Neural progenitor cell (in vitro differentiated cells): ENCODE data around the gene DPH3. TPM values are rescaled to one million over a fixed set of nuclear protein-coding genes. Genes with fewer than 3 reads are reported as not detected.

Source experiments
- DNase-seq: peaks from one replicate; pipeline ENCODE4 v3.0.0-alpha.2; 2016; ENCODE audit warnings: low spot score
- H2AFZ ChIP-seq: fragments of 200-600 bp; sonication (generic); replicated peaks from 2 replicates; pipeline ENCODE4 v1.6.1; 2016; ENCODE audit warnings: antibody characterized with exemption
- H3F3A ChIP-seq: fragments of 200-600 bp; sonication (generic); 2 replicates; pipeline ENCODE4 v1.6.1; 2016; ENCODE audit warnings: antibody characterized with exemption, low read depth
- H3K27ac ChIP-seq: fragments of 200-600 bp; sonication (generic); 2 replicates; pipeline ENCODE4 v1.5.1; 2016; ENCODE audit warnings: mild to moderate bottlenecking
- H3K27me3 ChIP-seq: fragments of 200-600 bp; sonication (generic); 2 replicates; pipeline ENCODE4 v1.6.1; 2016; ENCODE audit warnings: mild to moderate bottlenecking, moderate library complexity
- H3K36me3 ChIP-seq: fragments of 200-600 bp; sonication (generic); 2 replicates; pipeline ENCODE4 v1.5.1; 2016
- H3K4me1 ChIP-seq: fragments of 200-600 bp; sonication (generic); 2 replicates; pipeline ENCODE4 v1.6.1; 2016; ENCODE audit warnings: mixed run types
- H3K4me2 ChIP-seq: fragments of 200-600 bp; sonication (generic); 2 replicates; pipeline ENCODE4 v1.6.1; 2016
- H3K4me3 ChIP-seq: fragments of 200-600 bp; sonication (generic); 2 replicates; pipeline ENCODE4 v1.5.1; 2016
- H3K79me2 ChIP-seq: fragments of 200-600 bp; sonication (generic); 2 replicates; pipeline ENCODE4 v1.6.1; 2016; ENCODE audit warnings: low read depth
- H3K9ac ChIP-seq: fragments of 200-600 bp; sonication (generic); 2 replicates; pipeline ENCODE4 v1.6.1; 2016
- H3K9me3 ChIP-seq: fragments of 200-600 bp; sonication (generic); 2 replicates; pipeline ENCODE4 v1.5.1; 2016; ENCODE audit warnings: low read depth
- H4K20me1 ChIP-seq: fragments of 200-600 bp; sonication (generic); 2 replicates; pipeline ENCODE4 v1.6.1; 2016; ENCODE audit warnings: low read depth
- H3K27ac Mint-ChIP-seq: 3 replicates; pipeline ENCODE4 v1.8.0; 2021; ENCODE audit warnings: mixed read lengths
- H3K27me3 Mint-ChIP-seq: 2 replicates; pipeline ENCODE4 v1.8.0; 2022; ENCODE audit warnings: low read depth, mild to moderate bottlenecking, inconsistent platforms, moderate library complexity, mixed read lengths; ENCODE audit not compliant: insufficient read depth
- H3K36me3 Mint-ChIP-seq: 3 replicates; pipeline ENCODE4 v1.8.0; 2021; ENCODE audit warnings: mixed read lengths
- H3K4me1 Mint-ChIP-seq: 3 replicates; pipeline ENCODE4 v1.8.0; 2021; ENCODE audit warnings: mixed read lengths
- H3K4me3 Mint-ChIP-seq: 3 replicates; pipeline ENCODE4 v1.8.0; 2021; ENCODE audit warnings: mild to moderate bottlenecking, moderate library complexity, mixed read lengths
- H3K9me3 Mint-ChIP-seq: 3 replicates; pipeline ENCODE4 v1.8.0; 2020; ENCODE audit warnings: mixed read lengths
- CTCF ChIP-seq: fragments of 200-600 bp; sonication (generic); IDR thresholded peaks from 2 replicates; pipeline ENCODE4 v1.5.1; 2017; ENCODE audit warnings: antibody characterized with exemption, mild to moderate bottlenecking
- EZH2 ChIP-seq: fragments of 200-600 bp; sonication (generic); IDR thresholded peaks from 2 replicates; pipeline ENCODE4 v1.6.1; 2017; ENCODE audit warnings: antibody characterized with exemption, mild to moderate bottlenecking, moderate library complexity
- EZH2phosphoT487 ChIP-seq: fragments of 200-600 bp; sonication (generic); IDR thresholded peaks from 2 replicates; pipeline ENCODE4 v1.6.1; 2017; ENCODE audit warnings: antibody characterized with exemption
- total RNA-seq: library from RNA; depleted of rRNA; stranded (reverse); fragments of >200 nt; gene quantifications from 2 replicates; pipeline ENCODE4 v1.2.3, GENCODE V29; 2015; ENCODE audit warnings: low replicate concordance

DPH3 gene
- total RNA-seq, 1 donor from 2014 or later: 31.2 TPM

- Mint-ChIP-seq H3K4me1 (peaks cover 12% of the 10 kb centered on the region), H3K27ac (no peak overlapping the region), H3K27me3 (no peaks in the 10 kb centered on the region), H3K36me3 (peaks cover 31% of the 10 kb centered on the region), H3K4me3 (no peak overlapping the region), H3K9me3 (peaks cover under 1% of the 10 kb centered on the region)
- peaks cover 10% of the 10 kb centered on the region for H3K36me3 ChIP-seq
- no peaks in the 10 kb centered on the region for H4K20me1 ChIP-seq
- DNase-seq: peak; percentile 62
- TF ChIP-seq EZH2 (no peak), CTCF (no peak), EZH2phosphoT487 (no peak)
- no peaks in the 10 kb centered on the region for H3K79me2 ChIP-seq
- peak overlapping the region; percentile 59 for H3K4me2 ChIP-seq
- no peaks in the 10 kb centered on the region for H3K27me3 ChIP-seq
- H3K27ac ChIP-seq: peak overlapping the region; percentile 69
- H3K9ac ChIP-seq: no peak overlapping the region
- no peak overlapping the region for H2AFZ ChIP-seq
- peaks cover 32% of the 10 kb centered on the region for H3F3A ChIP-seq
- H3K4me1 ChIP-seq: peaks cover 35% of the 10 kb centered on the region
- no peaks in the 10 kb centered on the region for H3K9me3 ChIP-seq
- H3K4me3 ChIP-seq: peak overlapping the region; percentile 12
Measured at GRCh38 chr3:16302082-16302631, 37.4 kb upstream of the DPH3 start.

GRCh38 chr3:16301507-16301906 is 36.8 kb upstream of the DPH3 start:
- TF ChIP-seq CTCF: no peak
- no peak for TF ChIP-seq EZH2phosphoT487
- TF ChIP-seq EZH2: no peak
- no peak overlapping the region for H3K4me3 ChIP-seq
- no peaks in the 10 kb centered on the region for H4K20me1 ChIP-seq
- H3K27me3 ChIP-seq: no peaks in the 10 kb centered on the region
- H3K27ac ChIP-seq: peak overlapping the region; percentile 69
- H3K9ac ChIP-seq: no peak overlapping the region
- H3K4me1 ChIP-seq: peaks cover 35% of the 10 kb centered on the region
- no peak overlapping the region for H2AFZ ChIP-seq
- Mint-ChIP-seq H3K9me3 (peaks cover 3% of the 10 kb centered on the region), H3K27ac (no peak overlapping the region), H3K27me3 (no peaks in the 10 kb centered on the region), H3K36me3 (peaks cover 38% of the 10 kb centered on the region), H3K4me1 (peaks cover 12% of the 10 kb centered on the region), H3K4me3 (no peak overlapping the region)
- DNase-seq: peak; percentile 23
- H3F3A ChIP-seq: peaks cover 32% of the 10 kb centered on the region
- H3K79me2 ChIP-seq: no peaks in the 10 kb centered on the region
- peaks cover 17% of the 10 kb centered on the region for H3K36me3 ChIP-seq
- no peaks in the 10 kb centered on the region for H3K9me3 ChIP-seq
- H3K4me2 ChIP-seq: peak overlapping the region; percentile 59

GRCh38 chr3:16300881-16301359 is 36.2 kb upstream of the DPH3 start:
- Histone ChIP-seq H3K36me3 (peaks cover 21% of the 10 kb centered on the region), H3K4me3 (no peak overlapping the region), H3K9ac (no peak overlapping the region), H3K79me2 (no peaks in the 10 kb centered on the region), H2AFZ (no peak overlapping the region), H3K4me1 (peaks cover 35% of the 10 kb centered on the region), H4K20me1 (no peaks in the 10 kb centered on the region), H3K27me3 (no peaks in the 10 kb centered on the region), H3F3A (peaks cover 32% of the 10 kb centered on the region), H3K4me2 (peak overlapping the region; percentile 59), H3K27ac (peak overlapping the region; percentile 69), H3K9me3 (no peaks in the 10 kb centered on the region)
- H3K4me3 Mint-ChIP-seq: no peak overlapping the region
- peaks cover 12% of the 10 kb centered on the region for H3K4me1 Mint-ChIP-seq
- peaks cover 44% of the 10 kb centered on the region for H3K36me3 Mint-ChIP-seq
- H3K9me3 Mint-ChIP-seq: peaks cover 3% of the 10 kb centered on the region
- no peak for DNase-seq
- H3K27me3 Mint-ChIP-seq: no peaks in the 10 kb centered on the region
- H3K27ac Mint-ChIP-seq: no peak overlapping the region
- no peak for TF ChIP-seq EZH2
- TF ChIP-seq CTCF: no peak
- no peak for TF ChIP-seq EZH2phosphoT487
